ENCODE measurements around the gene SH3GL1.
A peak's percentile ranks its signal among the peaks of the same experiment; 100 is the strongest.

The SH3GL1 gene

GRCh38 chr19:4448147-4448985 is 48.0 kb upstream of the SH3GL1 start:
- TF ChIP-seq CTCF (IDR thresholded peaks at IDR 0.05; ENCODE audit: low read length): no peak
- no peak for TF ChIP-seq EZH2 (IDR thresholded peaks at IDR 0.05; ENCODE audit: borderline replicate concordance, low read length)
- no peak overlapping the region for H3K27ac ChIP-seq (ENCODE audit: low read depth, low read length, poor library complexity, severe bottlenecking)
- H3K9me3 ChIP-seq (ENCODE audit: low read length): no peaks in the 10 kb centered on the region
- H3K4me3 ChIP-seq (ENCODE audit: low read depth, low read length, poor library complexity, severe bottlenecking): no peak overlapping the region
- no peaks in the 10 kb centered on the region for H3K79me2 ChIP-seq (ENCODE audit: insufficient read depth, low read length)
- H3K36me3 ChIP-seq (ENCODE audit: insufficient read depth, low read length): peaks cover 72% of the 10 kb centered on the region
- H3K9ac ChIP-seq (ENCODE audit: low read length): no peak overlapping the region
- H3K4me2 ChIP-seq (ENCODE audit: low read length): no peak overlapping the region
- H2AFZ ChIP-seq (ENCODE audit: low read length): no peak overlapping the region
- no peaks in the 10 kb centered on the region for H3K4me1 ChIP-seq (ENCODE audit: insufficient read depth, low read length, severe bottlenecking)
- no peaks in the 10 kb centered on the region for H3K27me3 ChIP-seq (ENCODE audit: insufficient read depth, low read length)
- H3K9me2 ChIP-seq (ENCODE audit: low read depth, low read length): no peaks in the 10 kb centered on the region
- H3F3A ChIP-seq (ENCODE audit: insufficient read depth, low read length): no peaks in the 10 kb centered on the region
- H4K20me1 ChIP-seq (ENCODE audit: insufficient read depth, low read length): no peaks in the 10 kb centered on the region

GRCh38 chr19:4447327-4448146 is 47.2 kb upstream of the SH3GL1 start:
- Histone ChIP-seq H3K27me3 (ENCODE audit: insufficient read depth, low read length) (no peaks in the 10 kb centered on the region), H3K4me1 (ENCODE audit: insufficient read depth, low read length, severe bottlenecking) (no peaks in the 10 kb centered on the region), H3K9me3 (ENCODE audit: low read length) (no peaks in the 10 kb centered on the region), H3K9me2 (ENCODE audit: low read depth, low read length) (no peaks in the 10 kb centered on the region), H3F3A (ENCODE audit: insufficient read depth, low read length) (no peaks in the 10 kb centered on the region), H3K36me3 (ENCODE audit: insufficient read depth, low read length) (peaks cover 65% of the 10 kb centered on the region), H3K4me2 (ENCODE audit: low read length) (no peak overlapping the region), H4K20me1 (ENCODE audit: insufficient read depth, low read length) (no peaks in the 10 kb centered on the region), H3K27ac (ENCODE audit: low read depth, low read length, poor library complexity, severe bottlenecking) (no peak overlapping the region), H3K79me2 (ENCODE audit: insufficient read depth, low read length) (no peaks in the 10 kb centered on the region), H2AFZ (ENCODE audit: low read length) (no peak overlapping the region), H3K9ac (ENCODE audit: low read length) (no peak overlapping the region), H3K4me3 (ENCODE audit: low read depth, low read length, poor library complexity, severe bottlenecking) (no peak overlapping the region)
- TF ChIP-seq EZH2 (IDR thresholded peaks at IDR 0.05; ENCODE audit: borderline replicate concordance, low read length): no peak
- peak; percentile 9; the same call in 1 of the 2 replicates for TF ChIP-seq CTCF (IDR thresholded peaks at IDR 0.05; ENCODE audit: low read length)

GRCh38 chr19:4446704-4447200 is 46.4 kb upstream of the SH3GL1 start:
- H2AFZ ChIP-seq (ENCODE audit: low read length): no peak overlapping the region
- H3K36me3 ChIP-seq (ENCODE audit: insufficient read depth, low read length): peaks cover 58% of the 10 kb centered on the region
- no peak overlapping the region for H3K4me2 ChIP-seq (ENCODE audit: low read length)

More at GRCh38 chr19:4446704-4447200, 46.4 kb upstream of the SH3GL1 start:
- H3K27me3 ChIP-seq (ENCODE audit: insufficient read depth, low read length): no peaks in the 10 kb centered on the region
- no peaks in the 10 kb centered on the region for H3F3A ChIP-seq (ENCODE audit: insufficient read depth, low read length)
- no peak overlapping the region for H3K27ac ChIP-seq (ENCODE audit: low read depth, low read length, poor library complexity, severe bottlenecking)
- H3K79me2 ChIP-seq (ENCODE audit: insufficient read depth, low read length): no peaks in the 10 kb centered on the region
- TF ChIP-seq CTCF (IDR thresholded peaks at IDR 0.05; ENCODE audit: low read length) (no peak), EZH2 (IDR thresholded peaks at IDR 0.05; ENCODE audit: borderline replicate concordance, low read length) (no peak)
- H4K20me1 ChIP-seq (ENCODE audit: insufficient read depth, low read length): no peaks in the 10 kb centered on the region
- no peaks in the 10 kb centered on the region for H3K9me3 ChIP-seq (ENCODE audit: low read length)
- H3K9ac ChIP-seq (ENCODE audit: low read length): no peak overlapping the region
- H3K4me3 ChIP-seq (ENCODE audit: low read depth, low read length, poor library complexity, severe bottlenecking): no peak overlapping the region
- H3K9me2 ChIP-seq (ENCODE audit: low read depth, low read length): no peaks in the 10 kb centered on the region
- peaks cover 5% of the 10 kb centered on the region for H3K4me1 ChIP-seq (ENCODE audit: insufficient read depth, low read length, severe bottlenecking)
